ENCODE measurements around the gene COX7A2. TPM values are rescaled to one million over a fixed set of nuclear protein-coding genes. Genes with fewer than 3 reads are reported as not detected.
A peak's percentile ranks its signal among the peaks of the same experiment; 100 is the strongest.

The COX7A2 gene
- total RNA-seq, 8 experiments from 2014 or later: 306 to 626 (median 511) TPM

DNA sequence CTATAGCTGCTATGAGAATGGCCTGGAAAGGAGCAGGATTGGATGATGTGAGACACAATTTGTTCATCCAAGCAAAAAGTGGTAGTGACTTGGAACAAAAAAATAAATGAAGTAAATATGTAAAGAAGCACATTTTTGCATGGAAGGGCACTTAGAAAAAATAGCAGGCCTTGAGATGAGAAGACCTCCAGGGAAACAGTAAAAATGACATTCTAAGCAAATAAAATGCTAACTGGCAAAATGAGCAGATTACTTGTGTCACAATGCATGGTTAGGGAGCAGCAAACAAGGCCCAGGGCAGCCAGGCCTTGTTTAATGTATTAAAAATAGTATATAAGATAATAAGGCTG, 19.8 kb upstream of the COX7A2 start:
- Histone ChIP-seq H3K27ac (no peak overlapping the region), H3K4me1 (replicated peaks in 1 of 2) (peaks cover 3% of the 10 kb centered on the region in 2 donors), H3K4me3 (no peak overlapping the region)
- in situ Hi-C loops (cut with MboI; ENCODE audit: low pct_unique_long_range_greater_than_20kb in 2 of 9, low sequenced_read_pairs in 9 of 9, unreplicated experiment in 9 of 9): no loop called here
- ATAC-seq (replicated peaks in 6 of 8): peak in 1 of 8 experiments; percentile 34

DNA sequence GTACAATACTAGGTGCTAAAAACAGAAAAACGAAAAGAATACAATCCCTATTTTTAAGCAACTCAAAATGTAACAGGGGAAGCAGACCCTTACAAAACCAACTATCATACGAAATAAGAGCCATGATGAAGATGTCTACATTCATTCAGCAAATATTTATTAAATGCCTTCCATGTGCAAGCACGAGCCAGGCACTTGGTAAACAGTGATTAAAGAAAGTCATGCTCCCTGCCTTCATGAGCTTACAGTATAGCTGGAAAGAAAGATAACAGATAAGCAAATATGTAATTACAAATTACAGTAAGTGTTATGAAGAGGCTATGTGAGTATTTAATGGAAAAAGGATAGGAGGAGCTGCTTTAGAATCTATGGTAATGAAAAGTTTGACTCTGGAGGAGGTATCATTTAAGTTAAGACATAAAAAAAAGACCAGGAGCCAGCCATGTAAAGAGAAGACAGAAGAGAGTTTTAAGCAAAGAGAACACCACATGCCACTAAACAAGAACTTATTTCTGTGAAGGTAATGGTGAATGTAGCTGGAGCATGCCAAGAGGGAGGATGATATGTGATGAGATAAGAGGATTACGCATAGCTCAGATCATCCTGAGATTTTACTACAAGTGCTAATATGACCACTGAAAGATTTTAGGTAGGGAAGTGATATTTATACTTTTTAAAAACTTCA, 19.3 kb upstream of the COX7A2 start:
- in situ Hi-C loops (cut with MboI; ENCODE audit: low pct_unique_long_range_greater_than_20kb in 2 of 9, low sequenced_read_pairs in 9 of 9, unreplicated experiment in 9 of 9): no loop called here
- peak in 1 of 8 experiments; percentile 65 for ATAC-seq (replicated peaks in 6 of 8)
- WGBS, 10 experiments: 69 to 100% (median 95%) methylated on average over 2 to 4 of the region's 4 CpGs
- Histone ChIP-seq H3K4me1 (replicated peaks in 1 of 2) (no peaks in the 10 kb centered on the region), H3K27ac (no peak overlapping the region), H3K4me3 (no peak overlapping the region)

DNA sequence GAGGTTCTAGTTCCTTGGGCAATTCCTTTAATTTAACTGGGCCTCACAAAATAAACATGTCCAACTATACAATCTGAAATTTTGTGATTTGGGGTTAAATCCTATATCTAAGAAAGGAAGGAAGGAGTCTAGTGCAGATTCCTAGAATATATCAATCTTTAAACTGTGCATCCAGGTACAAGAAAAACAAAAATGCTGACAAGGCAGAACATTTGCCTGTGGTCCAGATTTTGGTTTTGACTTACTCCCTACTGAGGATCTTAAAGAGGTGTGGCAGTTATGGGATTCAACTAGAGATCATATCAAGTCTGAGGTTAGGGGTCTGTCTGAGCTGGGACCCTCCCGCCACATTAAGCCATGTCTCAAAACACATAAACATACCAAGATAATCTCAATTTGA, 17.7 kb upstream of the COX7A2 start:
- Histone ChIP-seq H3K27ac (no peak overlapping the region), H3K4me3 (no peak overlapping the region), H3K4me1 (replicated peaks in 1 of 2) (no peaks in the 10 kb centered on the region)
- no peak for ATAC-seq (replicated peaks in 6 of 8)
- WGBS, 10 experiments: 80 to 100% (median 100%) methylated on average over 1 of the region's 1 CpG; no CpG with 5 or more reads in 2 of the 10 experiments
- in situ Hi-C loops (cut with MboI; ENCODE audit: low pct_unique_long_range_greater_than_20kb in 2 of 9, low sequenced_read_pairs in 9 of 9, unreplicated experiment in 9 of 9): no loop called here

DNA sequence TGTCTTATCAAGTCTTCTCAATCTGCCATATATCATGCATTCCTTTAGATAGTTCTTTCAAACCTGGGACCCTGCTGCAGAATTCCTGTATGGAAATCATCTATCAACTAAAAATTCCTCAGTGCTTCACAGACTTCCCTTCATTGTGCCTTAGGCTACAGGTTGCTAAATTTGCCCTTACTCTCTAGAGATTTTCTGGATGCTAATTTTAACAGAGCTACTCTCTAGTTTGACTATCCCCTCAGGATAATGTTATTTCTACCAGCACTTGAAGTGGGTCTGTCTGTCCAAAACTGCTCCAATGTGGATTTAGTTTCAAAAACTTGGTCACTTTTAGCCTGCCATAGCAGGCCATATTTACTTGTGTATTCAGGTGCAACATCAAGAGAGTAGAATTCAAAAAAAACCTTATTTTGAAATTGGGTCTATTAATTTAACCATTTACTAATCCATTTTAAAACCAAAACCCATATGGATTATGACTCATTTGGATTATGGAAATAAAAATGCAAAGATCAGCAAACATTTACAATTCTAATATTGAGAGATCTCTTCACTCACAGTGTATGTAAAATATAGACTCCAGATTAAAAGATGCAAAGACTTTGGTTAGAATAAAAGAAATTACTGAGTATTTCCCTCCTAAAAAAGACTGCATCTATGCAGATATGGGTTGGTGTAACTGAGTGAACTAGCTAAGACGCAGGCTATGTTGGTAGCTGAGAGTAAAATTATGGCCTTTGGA, 13.9 kb upstream of the COX7A2 start:
- no peak overlapping the region for H3K4me3 ChIP-seq
- in situ Hi-C loops (cut with MboI; ENCODE audit: low pct_unique_long_range_greater_than_20kb in 2 of 9, low sequenced_read_pairs in 9 of 9, unreplicated experiment in 9 of 9): no loop called here
- ATAC-seq (replicated peaks in 6 of 8): peak in 3 of 8 experiments; percentile 46 to 83 (median 52)
- H3K27ac ChIP-seq: no peak overlapping the region
- 17 to 100% (median 90%) methylated on average over 1 of the region's 1 CpG; no CpG with 5 or more reads in 4 of the 10 experiments for WGBS, 10 experiments
- H3K4me1 ChIP-seq (replicated peaks in 1 of 2): no peaks in the 10 kb centered on the region

DNA sequence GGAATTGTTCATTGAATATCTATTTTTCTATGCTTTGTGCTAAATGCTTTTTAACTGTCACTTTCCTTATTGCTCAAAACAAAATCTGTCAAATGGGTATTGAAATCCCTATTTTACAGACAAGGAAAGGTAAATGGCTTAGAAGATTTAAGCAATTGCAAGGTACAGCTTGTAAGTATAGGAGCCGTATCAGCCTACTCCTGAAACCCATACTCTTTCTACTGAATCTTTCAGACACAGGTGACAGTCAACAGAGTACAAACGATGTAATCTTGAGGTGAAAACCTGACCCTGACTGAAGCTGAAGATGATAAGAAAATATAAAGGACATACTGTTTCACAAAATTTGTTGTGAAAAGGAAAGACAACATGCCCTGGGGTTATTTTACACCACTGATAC, 7.0 kb upstream of the COX7A2 start:
- H3K27ac ChIP-seq: no peak overlapping the region

DNA sequence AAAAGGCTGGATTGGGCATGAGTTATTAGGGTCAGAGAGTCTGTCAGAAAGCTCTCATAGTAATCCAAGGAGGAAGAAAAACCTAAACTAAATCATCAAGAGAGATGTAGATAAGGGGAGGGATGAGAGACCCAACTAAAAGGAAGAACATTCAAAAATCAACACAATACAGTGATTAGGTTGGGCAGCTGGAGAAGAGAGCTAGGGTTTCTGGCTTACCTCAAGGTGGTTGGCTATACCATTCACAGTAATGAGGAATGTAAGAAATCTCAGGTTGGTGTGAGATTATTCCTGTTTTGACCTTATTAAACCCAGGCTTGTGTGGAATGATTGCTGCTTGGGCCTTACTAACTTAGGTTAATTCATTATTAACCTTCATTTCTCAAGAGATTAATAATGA, 6.2 kb upstream of the COX7A2 start:
- no peak overlapping the region for H3K4me3 ChIP-seq

More for the DNA sequence above, 7.0 kb upstream of the COX7A2 start:
- no peak for ATAC-seq (replicated peaks in 6 of 8)
- 86 to 100% (median 94%) methylated on average over 1 to 2 of the region's 2 CpGs for WGBS, 10 experiments
- in situ Hi-C loops (cut with MboI; ENCODE audit: low pct_unique_long_range_greater_than_20kb in 2 of 9, low sequenced_read_pairs in 9 of 9, unreplicated experiment in 9 of 9): no loop called here
- H3K4me3 ChIP-seq: no peak overlapping the region
- H3K4me1 ChIP-seq (replicated peaks in 1 of 2): no peaks in the 10 kb centered on the region

DNA sequence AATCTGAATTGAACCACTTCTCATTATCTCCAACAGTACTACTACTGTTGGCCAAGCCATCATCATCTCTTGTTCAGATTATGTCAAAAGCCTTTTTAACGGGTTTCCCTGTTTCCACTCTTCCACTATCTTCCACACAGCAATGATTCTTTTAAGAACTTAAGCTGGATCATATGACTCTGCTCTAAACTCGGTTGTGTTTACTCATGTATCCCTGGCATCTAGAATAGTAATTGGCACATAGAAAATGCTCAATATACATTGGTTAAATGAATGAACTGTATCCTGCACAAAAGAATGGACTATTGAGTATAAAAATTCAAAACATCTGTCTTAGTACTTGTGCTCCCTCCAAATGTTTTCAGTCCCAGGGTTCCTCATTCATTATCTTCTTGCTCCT, 2.8 kb upstream of the COX7A2 start:
- no peak for ATAC-seq (replicated peaks in 6 of 8)
- H3K4me1 ChIP-seq (replicated peaks in 1 of 2): peaks cover 11 to 19% of the 10 kb centered on the region in 2 donors
- 0 to 100% (median 66%) methylated on average over 1 to 2 of the region's 2 CpGs for WGBS, 10 experiments
- H3K27ac ChIP-seq: no peak overlapping the region
- in situ Hi-C loops (cut with MboI; ENCODE audit: low pct_unique_long_range_greater_than_20kb in 2 of 9, low sequenced_read_pairs in 9 of 9, unreplicated experiment in 9 of 9): no loop called here
- H3K4me3 ChIP-seq: no peak overlapping the region

More for the DNA sequence above, 6.2 kb upstream of the COX7A2 start:
- in situ Hi-C loops (cut with MboI; ENCODE audit: low pct_unique_long_range_greater_than_20kb in 2 of 9, low sequenced_read_pairs in 9 of 9, unreplicated experiment in 9 of 9): no loop called here
- Histone ChIP-seq H3K27ac (no peak overlapping the region), H3K4me1 (replicated peaks in 1 of 2) (peaks cover 0 to under 1% of the 10 kb centered on the region in 2 donors)
- ATAC-seq (replicated peaks in 6 of 8): no peak

DNA sequence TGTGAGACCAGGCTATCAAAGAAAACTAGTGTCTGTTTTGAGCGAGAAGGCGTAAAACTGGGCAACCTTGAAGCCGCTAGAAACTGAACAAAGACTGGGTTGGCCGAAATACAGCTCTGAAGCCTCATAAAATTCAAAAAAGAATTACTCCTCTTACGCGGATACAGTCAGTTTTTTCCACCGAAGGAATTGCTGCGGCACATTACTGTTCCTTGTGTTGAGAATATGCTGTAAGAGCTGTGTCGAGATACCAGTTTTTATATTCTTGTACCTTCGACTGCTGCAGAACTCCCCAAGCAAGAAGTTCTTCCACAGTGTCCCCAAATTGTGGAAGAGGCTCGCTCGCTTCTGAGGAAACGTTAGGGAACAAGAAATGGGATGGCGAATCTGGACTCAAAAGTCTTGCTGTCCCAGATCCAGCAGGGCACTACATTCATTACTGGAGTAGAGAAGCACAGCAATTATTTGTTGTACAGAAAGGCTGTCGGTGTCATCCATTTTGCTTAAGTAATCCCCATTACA, 523 bp upstream of the COX7A2 start:
- peak in 2 of 8 experiments; percentile 19 to 47 for ATAC-seq (replicated peaks in 6 of 8)
- peak overlapping the region; percentile 66 to 93 (median 83) for H3K4me3 ChIP-seq
- H3K4me1 ChIP-seq (replicated peaks in 1 of 2): peaks cover 11 to 19% of the 10 kb centered on the region in 2 donors
- 0 to 90% (median 37%) methylated on average over 2 to 15 of the region's 15 CpGs for WGBS, 10 experiments
- peak overlapping the region; percentile 91 to 92 for H3K27ac ChIP-seq
- in situ Hi-C loops (cut with MboI; ENCODE audit: low pct_unique_long_range_greater_than_20kb in 2 of 9, low sequenced_read_pairs in 9 of 9, unreplicated experiment in 9 of 9): no loop called here

DNA sequence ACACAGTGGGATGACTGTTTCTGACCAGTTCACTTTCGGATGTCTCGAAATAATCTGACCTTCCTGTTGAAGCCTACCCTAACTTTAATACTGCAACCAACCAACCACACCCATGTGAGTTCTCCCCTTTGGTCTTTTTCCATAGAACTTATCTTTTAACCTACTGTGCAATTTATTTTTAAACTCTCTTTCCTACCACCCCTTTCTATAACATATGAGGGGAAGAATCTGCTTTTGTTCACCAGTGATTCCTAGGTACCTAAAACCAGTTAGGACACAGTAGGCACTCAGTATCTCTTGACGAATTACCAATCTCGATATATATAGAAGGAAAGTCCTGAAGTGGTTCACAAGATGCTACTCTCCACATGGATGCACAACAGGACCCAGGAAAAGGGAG, 7.0 kb downstream of the COX7A2 start:
- H3K27ac ChIP-seq: no peak overlapping the region
- WGBS, 10 experiments: 90 to 100% (median 96%) methylated on average over 2 to 4 of the region's 4 CpGs; no CpG with 5 or more reads in 1 of the 10 experiments
- H3K4me1 ChIP-seq (replicated peaks in 1 of 2): no peaks in the 10 kb centered on the region
- H3K4me3 ChIP-seq: no peak overlapping the region
- in situ Hi-C loops (cut with MboI; ENCODE audit: low pct_unique_long_range_greater_than_20kb in 2 of 9, low sequenced_read_pairs in 9 of 9, unreplicated experiment in 9 of 9): no loop called here
- no peak for ATAC-seq (replicated peaks in 6 of 8)

DNA sequence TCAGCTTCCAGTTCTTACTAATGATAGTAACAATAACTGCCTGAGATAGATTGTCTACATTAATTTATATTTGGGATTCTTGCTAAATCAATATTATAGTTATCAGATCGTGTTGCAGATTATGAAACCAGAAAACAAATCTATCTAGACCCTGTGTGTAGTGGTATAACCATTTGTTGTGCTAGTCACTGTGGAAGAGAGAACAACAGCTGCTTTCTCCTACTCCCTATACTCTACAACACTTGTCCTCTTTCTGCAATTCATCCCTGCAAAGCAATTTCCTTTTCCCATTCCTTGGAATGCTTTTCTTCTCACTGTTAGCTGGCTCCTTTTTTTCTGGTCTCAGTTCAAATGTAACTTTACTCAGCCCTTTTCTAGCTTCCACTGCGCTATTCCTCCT, 8.3 kb downstream of the COX7A2 start:
- 70 to 100% (median 93%) methylated on average over 1 to 2 of the region's 2 CpGs; no CpG with 5 or more reads in 1 of the 10 experiments for WGBS, 10 experiments
- no peak overlapping the region for H3K4me3 ChIP-seq
- no peak for ATAC-seq (replicated peaks in 6 of 8)
- H3K27ac ChIP-seq: no peak overlapping the region
- no peaks in the 10 kb centered on the region for H3K4me1 ChIP-seq (replicated peaks in 1 of 2)
- in situ Hi-C loops (cut with MboI; ENCODE audit: low pct_unique_long_range_greater_than_20kb in 2 of 9, low sequenced_read_pairs in 9 of 9, unreplicated experiment in 9 of 9): no loop called here

DNA sequence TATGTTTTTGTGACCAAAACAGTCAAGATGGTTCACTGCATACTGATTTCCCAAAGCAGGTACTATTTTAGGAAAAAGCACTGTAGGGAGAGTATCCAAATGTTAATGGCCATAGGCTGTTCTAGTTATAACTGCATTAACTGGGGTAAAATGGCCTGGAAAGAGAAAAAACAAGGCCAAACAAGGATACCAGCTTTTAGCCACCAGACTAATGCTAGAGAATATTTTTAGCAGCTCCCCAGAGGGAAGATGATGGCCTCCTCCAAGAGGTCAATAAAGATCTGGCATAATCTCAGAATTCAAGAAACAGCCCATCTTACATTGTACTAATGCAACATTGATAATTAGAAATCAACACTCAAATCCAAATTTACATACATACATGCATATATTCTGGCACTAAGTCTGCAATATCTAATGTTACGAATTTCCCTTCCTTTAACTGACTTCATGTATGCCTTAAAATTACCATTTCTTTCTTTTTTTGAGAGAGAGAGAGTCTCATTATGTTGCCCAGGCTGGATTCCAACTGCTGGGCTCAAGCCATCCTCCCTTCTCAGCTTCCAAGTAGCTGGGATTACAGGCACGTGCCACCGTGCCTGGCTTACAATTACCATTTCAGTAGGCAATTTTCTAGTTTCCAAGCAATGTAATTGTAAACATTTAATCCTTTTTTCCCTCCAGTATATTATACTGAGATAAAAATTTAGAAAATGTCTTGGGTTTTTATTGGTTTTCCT, 9.3 kb downstream of the COX7A2 start:
- Histone ChIP-seq H3K4me3 (no peak overlapping the region), H3K27ac (no peak overlapping the region), H3K4me1 (replicated peaks in 1 of 2) (no peaks in the 10 kb centered on the region)
- WGBS, 10 experiments: 0 to 86% (median 40%) methylated on average over 1 to 3 of the region's 3 CpGs; no CpG with 5 or more reads in 1 of the 10 experiments
- peak in 2 of 8 experiments; percentile 9 to 50 for ATAC-seq (replicated peaks in 6 of 8)
- in situ Hi-C loops (cut with MboI; ENCODE audit: low pct_unique_long_range_greater_than_20kb in 2 of 9, low sequenced_read_pairs in 9 of 9, unreplicated experiment in 9 of 9): no loop called here

DNA sequence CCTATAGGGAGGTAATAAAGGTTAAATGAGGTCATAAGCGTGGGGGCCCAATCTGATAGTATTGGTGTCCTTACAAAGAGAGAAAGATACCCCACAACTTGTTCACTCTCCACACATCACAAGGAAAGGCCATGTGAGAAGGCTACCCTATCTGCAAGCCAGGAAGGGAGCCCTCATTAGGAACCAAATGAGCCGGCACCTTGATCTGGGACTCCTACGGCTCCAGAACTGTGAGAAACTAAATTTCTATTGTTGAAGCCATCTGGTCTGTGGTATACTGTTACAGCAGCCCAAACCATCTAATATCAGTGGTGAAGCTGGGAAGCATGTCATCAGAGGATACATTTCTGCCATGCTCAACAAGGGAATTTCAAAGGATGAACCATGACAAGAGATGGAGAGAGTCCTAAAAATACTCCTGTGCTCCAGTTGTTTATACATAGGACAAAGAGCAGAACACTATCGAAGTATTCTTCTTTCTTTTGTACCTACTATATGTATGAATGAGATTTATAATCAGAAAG, 10.4 kb downstream of the COX7A2 start:
- no peak for ATAC-seq (replicated peaks in 6 of 8)
- no peak overlapping the region for H3K4me3 ChIP-seq
- no peaks in the 10 kb centered on the region for H3K4me1 ChIP-seq (replicated peaks in 1 of 2)
- in situ Hi-C loops (cut with MboI; ENCODE audit: low pct_unique_long_range_greater_than_20kb in 2 of 9, low sequenced_read_pairs in 9 of 9, unreplicated experiment in 9 of 9): no loop called here
- 81 to 100% (median 92%) methylated on average over 1 to 4 of the region's 4 CpGs; no CpG with 5 or more reads in 1 of the 10 experiments for WGBS, 10 experiments
- H3K27ac ChIP-seq: no peak overlapping the region

All from motor neuron (in vitro differentiated cells).